ENCODE data around the gene TTC29.

DNA sequence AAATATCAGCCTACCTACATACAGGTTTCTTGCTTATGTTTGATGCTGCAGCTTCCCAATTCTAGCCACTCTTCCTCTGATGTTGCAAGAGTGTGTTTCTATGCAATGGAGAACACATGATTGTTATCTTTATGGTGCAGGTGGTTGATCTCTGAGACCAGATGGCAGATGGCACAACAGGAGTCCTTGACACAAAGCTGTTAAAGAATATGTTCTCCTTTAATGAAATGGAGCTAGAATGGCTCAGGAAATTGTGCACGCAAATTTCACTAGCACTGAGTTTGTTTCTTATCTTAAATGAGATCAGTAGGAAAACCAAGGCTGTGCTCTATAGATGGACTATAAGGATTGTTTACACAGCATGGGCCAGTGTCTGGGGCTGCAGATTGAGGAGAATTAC lies 29.9 kb upstream of the TTC29 start:
- TF ChIP-seq, protein P1, sequence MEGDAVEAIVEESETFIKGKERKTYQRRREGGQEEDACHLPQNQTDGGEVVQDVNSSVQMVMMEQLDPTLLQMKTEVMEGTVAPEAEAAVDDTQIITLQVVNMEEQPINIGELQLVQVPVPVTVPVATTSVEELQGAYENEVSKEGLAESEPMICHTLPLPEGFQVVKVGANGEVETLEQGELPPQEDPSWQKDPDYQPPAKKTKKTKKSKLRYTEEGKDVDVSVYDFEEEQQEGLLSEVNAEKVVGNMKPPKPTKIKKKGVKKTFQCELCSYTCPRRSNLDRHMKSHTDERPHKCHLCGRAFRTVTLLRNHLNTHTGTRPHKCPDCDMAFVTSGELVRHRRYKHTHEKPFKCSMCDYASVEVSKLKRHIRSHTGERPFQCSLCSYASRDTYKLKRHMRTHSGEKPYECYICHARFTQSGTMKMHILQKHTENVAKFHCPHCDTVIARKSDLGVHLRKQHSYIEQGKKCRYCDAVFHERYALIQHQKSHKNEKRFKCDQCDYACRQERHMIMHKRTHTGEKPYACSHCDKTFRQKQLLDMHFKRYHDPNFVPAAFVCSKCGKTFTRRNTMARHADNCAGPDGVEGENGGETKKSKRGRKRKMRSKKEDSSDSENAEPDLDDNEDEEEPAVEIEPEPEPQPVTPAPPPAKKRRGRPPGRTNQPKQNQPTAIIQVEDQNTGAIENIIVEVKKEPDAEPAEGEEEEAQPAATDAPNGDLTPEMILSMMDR (IDR thresholded peaks at IDR 0.05; ENCODE audit: insufficient read depth, low read depth, low read length), result no peak
- TF ChIP-seq EZH2 (IDR thresholded peaks at IDR 0.05; ENCODE audit: insufficient read depth, low read length), result no peak
